HG02678 (cell line): ENCODE measurements around the gene PLCL2.

Experiments used
- ATAC-seq: cut with Tn5 transposase; IDR thresholded peaks from one replicate; pipeline ENCODE4 v1.9.1; 2021; ENCODE audit warnings: mild to moderate bottlenecking, moderate library complexity; ENCODE audit not compliant: unreplicated experiment

Gene PLCL2

DNA sequence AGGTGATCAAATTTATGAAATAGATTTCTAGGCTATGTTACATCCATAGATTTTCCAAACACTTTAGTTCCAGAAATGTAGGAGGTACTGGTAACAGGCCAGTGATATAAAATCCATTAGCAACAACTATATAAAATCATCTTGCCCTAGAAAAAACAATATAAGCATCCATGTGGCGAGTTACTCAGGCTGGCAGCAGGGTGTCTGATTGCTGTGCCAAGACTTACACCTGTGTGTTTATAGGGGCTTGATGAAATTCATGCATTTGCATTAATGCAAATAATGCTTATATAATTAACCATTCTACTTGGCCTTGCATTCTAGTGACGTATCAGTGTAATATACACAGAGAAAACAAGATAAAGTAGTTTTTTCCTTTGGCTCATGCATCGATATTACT lies 153.4 kb downstream of the PLCL2 start:
- ATAC-seq = no peak

- no peak for ATAC-seq
These were observed 154.3 kb downstream of the PLCL2 start for GRCh38 chr3:17038900-17039553.

GRCh38 chr3:17039594-17039993 lies 154.8 kb downstream of the PLCL2 start:
- ATAC-seq = no peak

DNA sequence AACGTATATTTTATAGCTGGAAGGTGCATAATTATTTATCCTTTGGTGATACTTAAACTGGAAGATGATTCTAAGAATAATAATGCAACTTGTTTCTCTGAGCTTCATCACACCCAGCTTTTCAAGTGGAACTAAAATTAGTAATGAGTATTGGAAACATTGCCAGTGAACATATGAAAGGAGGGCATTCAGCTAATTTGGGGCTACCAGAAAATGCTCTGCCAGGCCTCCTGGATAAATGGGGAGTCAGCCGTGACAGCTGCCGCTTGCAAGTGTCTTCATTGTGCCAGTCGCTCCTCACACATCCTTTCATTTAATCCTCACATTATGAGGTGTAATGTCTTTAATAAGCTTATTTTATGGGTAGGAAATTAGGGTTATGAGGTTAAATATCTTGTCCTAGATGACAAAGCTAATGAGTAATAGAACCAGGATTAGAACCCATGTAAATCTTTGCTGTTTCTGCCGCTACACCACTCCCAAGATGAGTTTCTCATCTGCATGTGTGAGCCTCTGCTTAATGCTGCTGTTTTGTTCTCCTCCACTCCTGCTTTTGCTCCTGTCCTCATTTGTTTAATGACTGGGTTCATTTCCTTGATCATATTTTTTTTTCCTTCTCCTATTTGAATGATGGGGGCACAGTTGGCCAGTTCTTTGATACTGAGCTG lies 155.7 kb downstream of the PLCL2 start:
- ATAC-seq = no peak

DNA sequence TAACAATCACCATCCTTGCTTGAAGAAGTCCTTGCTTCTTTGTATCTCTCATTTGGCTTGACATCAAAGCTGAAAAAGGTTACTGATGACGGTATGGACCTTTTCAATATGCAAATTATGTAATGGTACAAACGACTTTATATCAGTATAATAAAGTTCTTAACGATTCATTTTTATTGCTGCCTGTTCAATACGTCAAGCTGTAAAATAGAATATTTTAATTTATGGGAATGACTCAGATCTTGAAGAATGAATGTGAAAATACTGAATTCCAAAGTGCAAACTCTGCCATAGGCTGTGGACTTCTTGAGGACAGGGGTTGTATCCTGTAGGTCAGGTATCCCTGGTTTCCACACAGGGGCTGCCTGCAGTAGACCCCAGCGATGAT lies 156.2 kb downstream of the PLCL2 start:
- ATAC-seq = no peak

- peak; percentile 82 for ATAC-seq
These were observed 160.1 kb downstream of the PLCL2 start for GRCh38 chr3:17044855-17045254.

DNA sequence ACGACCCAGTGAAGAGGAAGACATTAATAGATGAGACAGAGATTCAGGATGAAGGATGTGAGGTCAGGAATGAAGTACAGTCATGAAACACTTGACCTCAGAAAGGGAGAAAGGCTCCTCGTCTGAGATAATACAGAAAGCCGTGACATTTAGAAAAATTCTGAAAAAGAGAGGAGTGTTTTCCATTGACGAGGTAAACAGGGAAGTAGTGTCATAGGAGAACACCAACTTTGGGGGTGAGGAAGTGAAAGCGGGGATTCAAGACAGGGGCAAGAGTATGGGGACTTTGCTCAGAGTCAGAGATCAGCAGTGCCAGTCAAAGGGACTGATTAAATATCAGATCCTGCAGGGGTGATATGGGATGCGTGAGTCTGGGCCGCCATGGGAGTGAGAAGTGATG lies 160.9 kb downstream of the PLCL2 start:
- no peak for ATAC-seq

- no peak for ATAC-seq
These were observed 161.9 kb downstream of the PLCL2 start for GRCh38 chr3:17046623-17047022.

- no peak for ATAC-seq
These were observed 162.4 kb downstream of the PLCL2 start for GRCh38 chr3:17047162-17047561.

GRCh38 chr3:17047894-17048293 lies 163.1 kb downstream of the PLCL2 start:
- no peak for ATAC-seq

DNA sequence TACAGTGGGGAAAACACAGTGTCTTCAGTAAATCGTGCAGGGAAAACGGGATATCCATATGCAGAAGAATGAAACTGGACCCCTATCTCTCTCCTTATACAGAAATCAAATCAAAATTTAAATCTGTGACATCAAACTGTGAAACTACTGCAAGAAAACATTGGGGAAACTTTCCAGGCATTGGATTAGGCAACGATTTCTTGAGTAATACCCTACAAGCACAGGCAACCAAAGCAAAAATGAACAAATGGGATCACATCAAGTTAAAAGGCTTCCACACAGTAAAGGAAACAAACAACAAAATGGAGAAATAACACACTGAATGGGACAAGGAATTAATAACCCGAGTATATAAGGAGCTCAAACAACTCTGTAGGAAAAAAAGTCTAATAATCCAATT lies 165.3 kb downstream of the PLCL2 start:
- ATAC-seq = no peak

GRCh38 chr3:17050506-17050905 lies 165.8 kb downstream of the PLCL2 start:
- ATAC-seq = no peak

DNA sequence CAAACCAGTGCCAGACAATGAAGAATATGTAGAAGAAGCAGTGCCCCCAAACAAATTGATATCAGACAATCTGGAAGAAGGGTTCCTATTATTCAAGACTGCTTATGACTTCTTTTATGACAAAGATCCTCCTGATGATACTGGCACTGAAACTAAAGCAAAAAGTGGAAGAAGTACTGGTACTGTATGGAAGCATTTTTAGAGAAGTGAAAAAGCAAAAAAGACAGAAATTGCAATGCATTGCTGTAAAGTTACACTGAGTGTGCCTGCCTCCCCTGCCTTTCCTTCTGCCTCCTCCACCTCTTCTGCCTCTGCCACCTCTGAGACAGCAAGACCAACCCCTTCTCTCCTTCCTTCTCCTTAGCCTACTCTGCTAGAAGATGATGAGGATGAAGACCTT lies 167.6 kb downstream of the PLCL2 start:
- peak; percentile 54 for ATAC-seq

GRCh38 chr3:17054301-17054981 lies 169.7 kb downstream of the PLCL2 start:
- ATAC-seq = no peak

GRCh38 chr3:17054982-17055343 lies 170.2 kb downstream of the PLCL2 start:
- ATAC-seq = no peak

GRCh38 chr3:17055374-17056276 lies 170.9 kb downstream of the PLCL2 start:
- peak; percentile 56 for ATAC-seq

DNA sequence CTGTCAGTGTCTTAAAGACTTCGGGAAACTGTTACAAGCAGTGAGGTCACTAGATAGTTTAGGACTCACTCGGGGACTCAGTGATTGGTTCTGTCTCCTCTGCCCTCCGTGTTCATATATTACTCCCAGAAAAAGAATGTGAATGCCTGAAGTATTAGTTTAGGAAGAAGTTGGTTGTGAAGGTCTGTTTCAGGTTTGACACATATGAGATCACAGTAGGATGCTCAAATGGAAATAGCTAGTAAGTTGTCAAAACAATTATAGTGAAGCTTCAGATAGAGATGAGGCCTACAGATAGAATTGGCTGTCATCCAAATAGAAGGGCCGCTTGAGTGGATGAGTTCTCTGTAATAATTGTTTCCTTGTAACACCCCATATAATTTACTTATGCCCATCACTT lies 172.6 kb downstream of the PLCL2 start:
- ATAC-seq = no peak

DNA sequence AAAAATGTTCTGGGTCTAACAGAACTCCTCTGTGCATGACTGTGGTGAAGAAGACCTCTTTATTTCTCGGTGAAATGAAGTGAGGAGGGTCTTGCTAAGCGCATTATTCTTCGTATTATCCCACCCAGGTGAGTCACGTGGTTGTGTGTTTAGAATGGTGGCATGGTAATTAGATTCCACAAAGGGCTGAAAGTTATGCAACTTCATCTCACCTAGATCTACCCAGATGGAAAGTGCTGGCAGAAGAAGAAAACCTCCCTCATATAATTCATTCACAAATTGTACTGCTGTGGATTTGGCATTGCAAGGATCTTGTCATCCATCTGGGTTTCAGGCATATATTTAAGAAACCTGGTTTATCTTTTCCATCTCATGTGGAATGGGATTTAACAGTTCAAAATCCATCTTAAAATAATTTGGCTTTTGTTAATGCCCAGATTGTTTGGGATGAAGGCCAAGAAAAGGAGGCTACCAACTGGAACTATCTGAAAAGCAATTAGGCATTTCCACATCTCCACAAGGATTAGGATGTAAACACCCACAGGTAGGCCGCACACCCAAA lies 175.3 kb downstream of the PLCL2 start:
- ATAC-seq = no peak

- no peak for ATAC-seq
These were observed 176.2 kb downstream of the PLCL2 start for GRCh38 chr3:17061005-17061404.

DNA sequence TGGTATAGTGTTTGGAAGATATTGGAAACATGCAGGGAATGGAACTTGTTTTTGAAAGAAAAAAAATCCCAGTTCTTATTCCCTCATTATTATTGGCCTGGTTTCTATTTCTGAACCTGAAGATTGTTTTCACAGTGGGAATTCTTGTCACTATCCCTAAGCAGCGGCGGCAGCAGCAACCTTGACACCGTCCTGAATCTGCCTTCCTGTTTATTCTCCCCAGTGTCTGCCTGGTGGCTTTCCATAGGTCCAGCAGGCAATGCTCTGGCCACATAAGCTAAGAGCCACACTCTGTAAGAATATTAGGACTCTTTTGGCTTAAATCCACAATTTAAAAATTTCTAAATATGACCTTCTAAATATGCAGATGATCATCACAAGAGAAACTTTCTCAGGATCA lies 178.0 kb downstream of the PLCL2 start:
- ATAC-seq = no peak

DNA sequence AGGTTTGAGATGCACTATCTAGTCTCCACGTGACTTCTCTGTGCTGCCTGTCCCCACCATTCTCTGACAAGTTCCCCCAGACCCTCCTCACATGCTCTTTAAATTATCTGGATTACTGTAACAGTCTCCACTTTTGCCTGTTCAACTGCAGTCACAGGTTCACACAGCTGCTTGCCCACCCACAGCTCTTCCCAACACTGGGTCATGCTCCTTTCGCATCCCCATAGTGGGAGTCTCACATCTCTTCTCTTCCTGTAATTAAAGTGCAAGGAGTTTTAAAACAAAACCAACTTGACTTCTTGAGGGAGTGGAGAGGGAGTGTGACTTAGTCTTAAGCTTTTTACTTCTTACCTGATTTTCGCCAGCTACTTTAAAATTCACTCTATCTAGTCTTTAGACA lies 178.8 kb downstream of the PLCL2 start:
- no peak for ATAC-seq
